ENCODE results near the gene ZEB1.

ZEB1 gene

GRCh38 chr10:31508234-31508633, 189.2 kb downstream of the ZEB1 start:
- no peaks in the 10 kb centered on the region for H3K36me3 ChIP-seq (ENCODE audit: insufficient read depth)

DNA sequence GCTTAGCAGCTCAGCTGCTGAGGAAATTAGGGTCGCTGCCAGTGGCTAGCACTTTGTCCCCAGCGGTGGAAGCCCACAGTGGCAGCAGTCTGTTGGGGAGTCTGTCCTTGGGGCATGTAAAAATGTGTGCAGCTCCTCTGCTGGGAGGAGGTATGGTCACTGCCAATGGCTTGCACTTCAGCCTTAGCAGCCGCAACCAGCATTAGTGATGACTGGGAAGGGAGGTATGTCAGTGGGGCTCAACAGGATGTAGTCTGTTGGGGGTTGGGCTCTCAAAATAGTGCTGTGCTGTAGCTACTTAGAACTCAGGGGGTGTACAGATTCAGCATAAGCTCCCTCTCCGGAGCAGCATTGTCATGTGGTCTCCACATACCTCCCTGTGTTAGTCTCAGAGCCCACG, 189.9 kb downstream of the ZEB1 start:
- Histone ChIP-seq H3K4me1 (ENCODE audit: low read depth, poor library complexity, severe bottlenecking) (peaks cover 6% of the 10 kb centered on the region), H3K36me3 (ENCODE audit: insufficient read depth) (no peaks in the 10 kb centered on the region), H3K9ac (no peak overlapping the region), H3K4me3 (IDR thresholded peaks at IDR 0.05; ENCODE audit: insufficient read depth, low read depth, low read length) (no peak overlapping the region), H2AFZ (ENCODE audit: low read depth) (no peak overlapping the region), H3K27me3 (ENCODE audit: insufficient read depth, low read depth) (no peaks in the 10 kb centered on the region), H4K20me1 (ENCODE audit: insufficient read depth) (no peaks in the 10 kb centered on the region), H3K79me2 (ENCODE audit: insufficient read depth, low read depth) (no peaks in the 10 kb centered on the region), H3K27ac (no peak overlapping the region), H3K4me2 (no peak overlapping the region)
- TF ChIP-seq CTCF (conservative IDR thresholded peaks at IDR 0.05; ENCODE audit: low read depth, low read length) = no peak

More at GRCh38 chr10:31508234-31508633, 189.2 kb downstream of the ZEB1 start:
- no peak for TF ChIP-seq CTCF (conservative IDR thresholded peaks at IDR 0.05; ENCODE audit: low read depth, low read length)
- Histone ChIP-seq H4K20me1 (ENCODE audit: insufficient read depth) (no peaks in the 10 kb centered on the region), H3K27me3 (ENCODE audit: insufficient read depth, low read depth) (no peaks in the 10 kb centered on the region), H3K4me2 (no peak overlapping the region), H3K9ac (no peak overlapping the region), H3K4me1 (ENCODE audit: low read depth, poor library complexity, severe bottlenecking) (peaks cover 6% of the 10 kb centered on the region), H2AFZ (ENCODE audit: low read depth) (no peak overlapping the region), H3K79me2 (ENCODE audit: insufficient read depth, low read depth) (no peaks in the 10 kb centered on the region), H3K4me3 (IDR thresholded peaks at IDR 0.05; ENCODE audit: insufficient read depth, low read depth, low read length) (no peak overlapping the region), H3K27ac (no peak overlapping the region)

DNA sequence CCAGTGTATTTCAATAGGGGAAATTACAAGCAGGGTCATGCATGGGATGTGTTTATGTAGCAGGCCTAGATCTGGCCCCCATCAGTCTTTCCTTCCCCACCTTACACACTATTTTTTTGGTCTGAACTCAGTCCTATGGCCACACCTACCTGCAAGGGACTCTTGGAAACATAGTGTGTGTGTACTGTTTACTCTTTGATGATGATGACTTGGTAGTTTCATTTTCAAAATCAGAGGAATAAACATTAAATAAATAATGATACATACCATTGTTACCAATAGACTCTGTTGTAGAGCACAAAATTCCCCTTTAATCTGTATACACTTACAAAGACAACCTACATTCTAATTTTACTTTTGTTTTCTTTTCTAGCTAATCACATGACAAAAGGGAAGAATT, 191.0 kb downstream of the ZEB1 start:
- no peak for TF ChIP-seq CTCF (conservative IDR thresholded peaks at IDR 0.05; ENCODE audit: low read depth, low read length)

DNA sequence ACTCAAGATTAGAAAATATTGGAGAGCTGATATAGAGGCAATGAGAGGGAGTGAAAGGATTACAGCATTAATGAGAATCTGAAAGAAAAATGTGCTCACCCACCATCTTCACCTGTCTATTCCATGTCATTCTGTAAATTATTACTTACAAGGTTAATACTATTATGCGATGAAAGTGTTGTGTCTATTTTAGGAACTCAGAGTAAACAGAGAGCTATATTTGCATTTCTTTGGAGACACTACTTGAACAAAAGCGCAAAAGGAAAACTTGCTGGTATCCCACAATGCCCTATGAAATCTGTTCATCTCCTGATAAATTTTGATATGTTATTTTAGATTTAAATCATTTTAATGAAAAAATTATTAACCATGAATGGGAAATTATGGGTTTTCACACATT, 196.1 kb downstream of the ZEB1 start:
- no peak overlapping the region for H3K4me3 ChIP-seq (IDR thresholded peaks at IDR 0.05; ENCODE audit: insufficient read depth, low read depth, low read length)
- no peaks in the 10 kb centered on the region for H3K36me3 ChIP-seq (ENCODE audit: insufficient read depth)
- no peak overlapping the region for H3K27ac ChIP-seq
- no peak overlapping the region for H2AFZ ChIP-seq (ENCODE audit: low read depth)
- no peak overlapping the region for H3K4me2 ChIP-seq
- H3K9ac ChIP-seq = no peak overlapping the region
- H3K4me1 ChIP-seq (ENCODE audit: low read depth, poor library complexity, severe bottlenecking) = peaks cover 6% of the 10 kb centered on the region
- no peaks in the 10 kb centered on the region for H3K27me3 ChIP-seq (ENCODE audit: insufficient read depth, low read depth)
- H3K79me2 ChIP-seq (ENCODE audit: insufficient read depth, low read depth) = no peaks in the 10 kb centered on the region
- no peaks in the 10 kb centered on the region for H4K20me1 ChIP-seq (ENCODE audit: insufficient read depth)
- TF ChIP-seq CTCF (conservative IDR thresholded peaks at IDR 0.05; ENCODE audit: low read depth, low read length) = no peak

More for the DNA sequence above, 191.0 kb downstream of the ZEB1 start:
- Histone ChIP-seq H3K9ac (no peak overlapping the region), H3K4me2 (no peak overlapping the region), H3K4me3 (IDR thresholded peaks at IDR 0.05; ENCODE audit: insufficient read depth, low read depth, low read length) (no peak overlapping the region), H3K27ac (no peak overlapping the region), H2AFZ (ENCODE audit: low read depth) (no peak overlapping the region), H4K20me1 (ENCODE audit: insufficient read depth) (no peaks in the 10 kb centered on the region), H3K36me3 (ENCODE audit: insufficient read depth) (no peaks in the 10 kb centered on the region), H3K4me1 (ENCODE audit: low read depth, poor library complexity, severe bottlenecking) (peaks cover 6% of the 10 kb centered on the region), H3K27me3 (ENCODE audit: insufficient read depth, low read depth) (no peaks in the 10 kb centered on the region), H3K79me2 (ENCODE audit: insufficient read depth, low read depth) (no peaks in the 10 kb centered on the region)
